Activated gamma-delta T cell treated with Interleukin-2 at 50 U/mL for 16 hours (primary cell): Measurements from ENCODE around the gene MPP1.

Source experiments
- DNase-seq: peaks from one replicate; pipeline ENCODE4 v3.0.0-alpha.2; 2020

The MPP1 gene

DNA sequence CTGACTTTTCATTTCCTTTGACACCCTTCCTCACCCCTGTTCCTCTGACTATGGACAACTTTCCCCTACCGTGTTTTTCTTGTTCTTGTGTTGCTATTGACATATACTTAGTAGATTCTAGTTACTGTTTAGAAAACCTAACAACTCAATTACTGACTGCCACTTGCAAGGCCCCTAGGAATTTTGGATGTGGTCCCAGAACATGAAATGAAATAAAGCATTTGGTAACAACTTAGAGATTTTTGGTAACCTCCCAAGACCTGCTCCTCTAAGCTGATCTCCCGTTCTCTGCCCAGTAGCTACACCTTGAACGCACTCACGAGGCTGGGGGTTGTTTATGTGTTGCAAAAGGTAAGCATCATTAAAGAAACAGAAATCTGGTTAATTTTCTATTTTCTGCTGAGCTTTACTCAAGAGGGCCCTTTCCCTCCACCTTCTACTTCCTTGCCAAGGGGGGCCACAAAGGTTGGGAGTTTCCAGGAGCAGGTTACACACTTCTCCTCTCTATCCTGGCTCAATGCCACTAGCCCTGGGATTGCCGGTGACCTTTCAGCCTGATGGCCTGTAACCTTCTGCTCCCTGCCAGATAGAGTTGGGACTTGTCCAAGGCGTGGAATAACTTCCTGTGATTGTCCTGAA, 74.9 kb downstream of the MPP1 start:
- no peak for DNase-seq

DNA sequence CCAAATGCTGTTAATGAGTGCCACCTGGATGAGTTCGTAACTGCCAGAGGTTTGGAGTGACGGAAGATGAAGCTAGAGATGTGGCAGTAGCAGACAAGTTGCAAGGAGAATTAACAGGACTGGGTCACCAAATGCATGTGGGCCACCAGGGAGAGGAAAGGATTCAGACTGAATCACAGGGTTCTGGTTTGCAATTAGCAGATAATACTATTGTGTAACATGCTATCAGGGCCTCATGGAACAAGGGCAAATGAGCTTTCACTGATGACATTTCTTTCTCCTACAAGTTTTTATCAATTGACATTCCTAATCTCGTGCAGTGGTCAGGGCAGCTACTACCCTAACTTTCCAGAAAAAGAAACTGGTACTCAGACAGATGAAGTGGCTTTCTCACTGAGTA, 75.8 kb downstream of the MPP1 start:
- DNase-seq, result no peak
